ENCODE data around the gene MOSMO. TPM values are rescaled to one million over a fixed set of nuclear protein-coding genes. Genes with fewer than 3 reads are reported as not detected.
"Not testable (repeated sequence)": the region's sequence is repeated elsewhere in the genome, so short reads cannot be mapped to it uniquely, and the experiment has no call there.

Gene MOSMO
- total RNA-seq, 1 donor from 2014 or later = 13.6 TPM

DNA sequence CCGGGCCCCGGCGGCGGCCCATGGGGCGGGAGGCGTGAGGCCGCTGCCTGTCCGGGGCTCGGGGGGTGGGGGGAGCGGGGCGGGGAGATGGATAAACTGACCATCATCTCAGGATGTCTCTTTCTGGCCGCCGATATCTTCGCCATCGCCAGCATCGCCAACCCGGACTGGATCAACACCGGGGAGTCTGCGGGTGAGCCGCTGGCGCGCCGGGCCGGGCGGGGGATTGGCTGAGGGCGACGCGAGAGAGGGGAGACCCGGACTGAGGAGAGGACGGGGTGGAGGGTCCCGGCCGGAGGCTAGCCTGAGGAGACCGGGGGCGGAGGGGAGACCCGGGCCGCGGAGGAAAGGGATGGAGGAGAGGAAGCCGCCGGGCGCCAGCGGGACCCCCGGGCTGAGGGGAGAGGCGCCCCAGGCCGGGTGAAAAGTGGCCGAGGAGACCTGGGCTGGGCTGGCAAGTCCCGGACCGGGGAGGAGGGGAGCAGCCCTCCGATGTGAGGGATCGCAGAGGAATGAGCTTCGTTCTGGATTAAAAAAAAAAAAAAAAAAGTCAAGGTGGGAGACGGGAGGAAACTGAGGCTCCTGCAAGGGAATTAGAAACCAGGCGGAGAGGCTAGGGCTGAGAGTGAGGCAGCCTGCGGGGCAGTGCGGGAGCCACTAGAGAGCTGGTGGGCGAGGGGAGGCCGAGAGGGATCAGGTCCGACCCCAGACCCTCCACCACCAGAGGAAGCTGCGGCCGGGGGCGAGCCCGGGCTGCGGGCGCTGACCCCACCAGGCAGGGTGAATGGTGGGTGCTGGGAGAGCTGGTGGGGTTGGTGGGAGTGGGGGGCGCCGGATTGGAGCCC lies 526 bp downstream of the MOSMO start:
- peak overlapping the region; percentile 89 for H3K4me3 Mint-ChIP-seq
- no peaks in the 10 kb centered on the region for H3K9me3 Mint-ChIP-seq
- H3K27me3 Mint-ChIP-seq = peaks cover 2% of the 10 kb centered on the region
- peak overlapping the region; percentile 65 for H3K27ac Mint-ChIP-seq
- intact Hi-C loops (cut with micrococcal nuclease) = loop anchor here (5.0 kb wide), 1 partner anchor 44 kb away; no protein-coding TSS in a partner anchor
- DNase-seq = peak; percentile 75
- H3K4me1 Mint-ChIP-seq = peaks cover 26% of the 10 kb centered on the region
- peaks cover 8% of the 10 kb centered on the region for H3K36me3 Mint-ChIP-seq (ENCODE audit: low read depth)

DNA sequence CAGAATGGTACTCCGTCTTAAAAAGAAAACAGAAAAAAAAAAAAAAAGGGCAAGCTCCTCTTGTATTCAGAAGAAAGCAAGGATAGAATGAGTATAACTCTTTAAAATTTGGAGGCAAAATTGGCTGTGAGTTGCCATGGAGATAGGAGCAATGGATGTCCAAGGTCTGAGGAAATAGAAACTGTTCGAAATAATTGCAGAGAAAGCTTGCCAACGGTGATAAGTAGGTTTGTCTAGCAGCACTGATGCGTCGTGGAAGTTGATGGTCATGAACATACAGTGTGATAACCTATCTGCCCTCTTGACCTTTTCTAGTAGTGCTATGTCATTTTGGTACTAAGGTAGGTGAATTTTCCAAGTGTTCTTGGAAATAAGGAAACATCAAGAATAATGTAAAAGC lies 3.0 kb downstream of the MOSMO start:
- peaks cover 36% of the 10 kb centered on the region for H3K4me1 Mint-ChIP-seq
- no peak for DNase-seq
- intact Hi-C loops (cut with micrococcal nuclease) = no loop called here
- no peak overlapping the region for H3K27ac Mint-ChIP-seq
- peaks cover 8% of the 10 kb centered on the region for H3K36me3 Mint-ChIP-seq (ENCODE audit: low read depth)
- peaks cover 2% of the 10 kb centered on the region for H3K27me3 Mint-ChIP-seq
- H3K9me3 Mint-ChIP-seq = no peaks in the 10 kb centered on the region
- no peak overlapping the region for H3K4me3 Mint-ChIP-seq

- no peak for DNase-seq
- H3K4me3 Mint-ChIP-seq = no peak overlapping the region
- H3K27ac Mint-ChIP-seq = no peak overlapping the region
- H3K36me3 Mint-ChIP-seq (ENCODE audit: low read depth) = peaks cover 8% of the 10 kb centered on the region
- H3K4me1 Mint-ChIP-seq = peaks cover 30% of the 10 kb centered on the region
- H3K27me3 Mint-ChIP-seq = peaks cover 2% of the 10 kb centered on the region
- no peaks in the 10 kb centered on the region for H3K9me3 Mint-ChIP-seq
- intact Hi-C loops (cut with micrococcal nuclease) = no loop called here
Measured at GRCh38 chr16:22012241-22012640, 4.3 kb downstream of the MOSMO start.

DNA sequence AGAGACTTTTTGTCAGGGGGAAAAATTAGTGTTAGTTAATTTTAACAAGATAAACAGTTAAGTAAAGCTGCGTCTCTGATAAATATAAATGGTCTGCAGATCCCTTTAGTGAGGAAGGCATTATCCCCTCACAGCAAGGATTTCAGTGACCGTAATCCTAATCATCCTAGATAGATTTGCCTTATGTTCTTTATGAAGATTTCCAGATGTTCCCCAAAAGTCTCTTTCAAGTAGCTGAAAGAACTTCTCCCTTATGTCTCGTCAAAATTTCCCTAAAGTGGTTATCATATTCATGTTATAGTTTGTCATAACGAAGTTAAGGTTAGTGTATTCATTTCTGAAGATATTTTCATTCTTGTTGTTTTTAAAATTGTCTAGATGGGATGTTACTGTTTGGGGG lies 5.6 kb downstream of the MOSMO start:
- Mint-ChIP-seq H3K27ac (no peak overlapping the region), H3K4me1 (peaks cover 28% of the 10 kb centered on the region), H3K9me3 (no peaks in the 10 kb centered on the region), H3K27me3 (peaks cover 2% of the 10 kb centered on the region), H3K36me3 (ENCODE audit: low read depth) (peaks cover 5% of the 10 kb centered on the region), H3K4me3 (no peak overlapping the region)
- no peak for DNase-seq
- intact Hi-C loops (cut with micrococcal nuclease) = no loop called here

GRCh38 chr16:22014271-22014873 lies 6.5 kb downstream of the MOSMO start:
- peaks cover 2% of the 10 kb centered on the region for H3K27me3 Mint-ChIP-seq
- intact Hi-C loops (cut with micrococcal nuclease) = no loop called here
- H3K36me3 Mint-ChIP-seq (ENCODE audit: low read depth) = peaks cover 5% of the 10 kb centered on the region
- no peak overlapping the region for H3K27ac Mint-ChIP-seq
- DNase-seq = no peak
- H3K9me3 Mint-ChIP-seq = no peaks in the 10 kb centered on the region
- no peak overlapping the region for H3K4me3 Mint-ChIP-seq
- peaks cover 30% of the 10 kb centered on the region for H3K4me1 Mint-ChIP-seq

DNA sequence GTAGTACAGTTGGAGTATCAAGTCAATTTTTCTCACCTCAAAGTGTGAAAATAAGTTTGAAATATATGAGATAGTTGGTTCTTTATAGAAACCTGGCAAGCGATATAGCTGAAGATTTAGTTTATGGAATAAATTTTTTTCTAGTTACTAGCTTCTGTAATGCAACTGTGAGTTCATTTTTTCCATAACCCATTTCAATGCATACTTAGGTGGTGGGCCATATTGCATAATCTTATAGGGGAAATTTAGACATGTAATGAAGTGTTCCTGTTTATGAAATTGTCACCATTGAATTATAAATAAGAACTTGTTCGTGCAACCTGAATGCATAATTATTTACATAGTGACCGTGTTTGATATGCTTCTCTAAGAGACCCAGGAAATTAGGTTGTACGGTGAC lies 9.0 kb downstream of the MOSMO start:
- intact Hi-C loops (cut with micrococcal nuclease) = no loop called here
- DNase-seq = no peak
- no peak overlapping the region for H3K27ac Mint-ChIP-seq
- H3K9me3 Mint-ChIP-seq = no peaks in the 10 kb centered on the region
- H3K4me1 Mint-ChIP-seq = peaks cover 22% of the 10 kb centered on the region
- no peaks in the 10 kb centered on the region for H3K36me3 Mint-ChIP-seq (ENCODE audit: low read depth)
- no peaks in the 10 kb centered on the region for H3K27me3 Mint-ChIP-seq
- H3K4me3 Mint-ChIP-seq = no peak overlapping the region

DNA sequence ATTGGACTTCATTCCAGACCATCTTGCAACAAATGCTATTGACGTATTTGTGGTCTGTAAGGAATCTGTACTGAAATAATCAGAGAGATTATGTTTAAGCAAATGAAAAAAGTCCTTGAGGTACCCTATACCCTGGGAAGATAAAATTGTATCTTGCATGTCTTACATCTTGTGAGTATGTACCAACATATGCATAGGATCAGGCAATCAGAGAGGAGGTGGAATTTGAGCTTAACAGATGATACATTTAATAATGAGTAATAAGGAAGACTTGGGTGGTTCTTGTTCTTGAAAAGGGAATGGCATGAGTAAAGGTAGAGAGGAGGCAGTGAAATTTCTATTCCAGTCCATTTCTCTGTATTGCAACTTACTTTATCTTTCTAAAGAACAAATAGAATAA lies 10.6 kb downstream of the MOSMO start:
- H3K27me3 Mint-ChIP-seq = no peaks in the 10 kb centered on the region
- intact Hi-C loops (cut with micrococcal nuclease) = no loop called here
- H3K4me1 Mint-ChIP-seq = peaks cover 19% of the 10 kb centered on the region
- no peak overlapping the region for H3K27ac Mint-ChIP-seq
- H3K4me3 Mint-ChIP-seq = no peak overlapping the region
- no peak for DNase-seq
- no peaks in the 10 kb centered on the region for H3K36me3 Mint-ChIP-seq (ENCODE audit: low read depth)
- H3K9me3 Mint-ChIP-seq = no peaks in the 10 kb centered on the region

DNA sequence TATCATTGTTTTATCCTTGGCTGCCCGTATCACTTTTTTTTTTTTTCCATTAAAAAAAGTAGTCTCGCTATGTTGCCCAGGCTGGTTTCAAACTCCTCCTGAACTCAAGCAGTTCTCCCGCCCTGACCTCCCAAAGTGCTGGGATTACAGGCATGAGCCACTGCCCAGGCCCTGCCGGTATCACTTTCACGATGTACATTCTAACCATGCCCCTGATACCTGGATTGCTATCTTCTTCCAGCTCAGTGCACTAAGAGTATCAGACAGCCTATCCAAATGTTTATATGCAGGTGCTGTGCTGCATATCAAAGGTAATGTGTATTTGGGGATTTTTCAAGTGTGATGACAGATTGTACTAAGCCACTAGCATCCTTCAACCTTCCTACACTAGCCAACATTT lies 14.2 kb downstream of the MOSMO start:
- no peak overlapping the region for H3K27ac Mint-ChIP-seq
- DNase-seq = no peak
- no peaks in the 10 kb centered on the region for H3K9me3 Mint-ChIP-seq
- no peaks in the 10 kb centered on the region for H3K27me3 Mint-ChIP-seq
- H3K4me1 Mint-ChIP-seq = peaks cover 12% of the 10 kb centered on the region
- intact Hi-C loops (cut with micrococcal nuclease) = no loop called here
- H3K36me3 Mint-ChIP-seq (ENCODE audit: low read depth) = peaks cover 3% of the 10 kb centered on the region
- H3K4me3 Mint-ChIP-seq = no peak overlapping the region

DNA sequence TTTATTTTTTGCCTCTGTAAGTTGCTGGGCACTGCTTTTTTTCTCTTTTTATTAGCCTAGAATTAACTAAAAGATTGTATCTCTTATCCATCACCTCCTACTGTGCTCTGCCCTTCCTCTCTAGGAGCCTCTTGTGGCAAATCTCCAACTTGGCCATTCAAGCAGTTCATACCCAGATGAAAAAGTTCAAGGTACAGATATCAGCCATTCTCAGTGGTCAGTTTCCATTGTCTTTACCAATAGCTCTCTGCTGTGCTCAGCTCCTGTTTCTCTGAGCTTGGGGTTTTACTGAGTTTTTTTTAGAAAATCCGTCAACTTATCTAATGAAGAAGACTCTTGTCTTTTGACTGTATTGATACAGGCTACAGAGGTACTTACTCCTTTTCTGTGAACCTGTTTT lies 15.6 kb downstream of the MOSMO start:
- no peak overlapping the region for H3K4me3 Mint-ChIP-seq
- no peak overlapping the region for H3K27ac Mint-ChIP-seq
- no peak for DNase-seq
- H3K27me3 Mint-ChIP-seq = no peaks in the 10 kb centered on the region
- peaks cover 15% of the 10 kb centered on the region for H3K4me1 Mint-ChIP-seq
- peaks cover 3% of the 10 kb centered on the region for H3K36me3 Mint-ChIP-seq (ENCODE audit: low read depth)
- intact Hi-C loops (cut with micrococcal nuclease) = no loop called here
- no peaks in the 10 kb centered on the region for H3K9me3 Mint-ChIP-seq

- H3K4me3 Mint-ChIP-seq; H3K9me3 Mint-ChIP-seq; intact Hi-C loops (cut with micrococcal nuclease); H3K36me3 Mint-ChIP-seq (ENCODE audit: low read depth); H3K27me3 Mint-ChIP-seq; H3K27ac Mint-ChIP-seq; DNase-seq: not testable (repeated sequence)
- peaks cover 13% of the 10 kb centered on the region for H3K4me1 Mint-ChIP-seq
Measured at GRCh38 chr16:22024785-22025184, 16.9 kb downstream of the MOSMO start.

DNA sequence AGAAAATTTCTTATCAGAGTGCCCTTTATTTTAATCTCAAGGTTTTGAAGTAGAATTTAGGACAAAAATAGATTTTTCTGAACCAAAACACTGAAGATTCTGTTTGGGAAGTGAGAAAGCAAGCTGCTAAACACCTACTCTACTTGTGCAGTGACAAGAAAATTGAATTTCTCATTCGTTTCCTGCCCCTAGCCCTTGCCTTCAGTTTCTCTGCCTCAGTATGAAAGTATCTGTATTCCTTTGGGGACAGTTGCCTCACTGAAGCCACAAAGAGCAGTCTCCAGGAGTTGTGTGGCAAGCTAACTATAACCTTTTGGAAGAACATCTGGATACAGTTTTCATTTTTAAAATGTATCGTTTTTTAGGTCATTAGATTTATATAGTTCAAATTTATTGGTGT lies 19.7 kb downstream of the MOSMO start:
- Mint-ChIP-seq H3K27ac (no peak overlapping the region), H3K4me1 (peaks cover 17% of the 10 kb centered on the region), H3K4me3 (no peak overlapping the region), H3K9me3 (peaks cover 3% of the 10 kb centered on the region), H3K27me3 (no peaks in the 10 kb centered on the region), H3K36me3 (ENCODE audit: low read depth) (peaks cover 28% of the 10 kb centered on the region)
- intact Hi-C loops (cut with micrococcal nuclease) = no loop called here
- DNase-seq = no peak

- DNase-seq = no peak
- H3K4me1 Mint-ChIP-seq = peaks cover 19% of the 10 kb centered on the region
- no peak overlapping the region for H3K4me3 Mint-ChIP-seq
- no peaks in the 10 kb centered on the region for H3K27me3 Mint-ChIP-seq
- H3K36me3 Mint-ChIP-seq (ENCODE audit: low read depth) = peaks cover 32% of the 10 kb centered on the region
- H3K27ac Mint-ChIP-seq = no peak overlapping the region
- intact Hi-C loops (cut with micrococcal nuclease) = no loop called here
- H3K9me3 Mint-ChIP-seq = peaks cover 3% of the 10 kb centered on the region
Measured at GRCh38 chr16:22029632-22030031, 21.7 kb downstream of the MOSMO start.

DNA sequence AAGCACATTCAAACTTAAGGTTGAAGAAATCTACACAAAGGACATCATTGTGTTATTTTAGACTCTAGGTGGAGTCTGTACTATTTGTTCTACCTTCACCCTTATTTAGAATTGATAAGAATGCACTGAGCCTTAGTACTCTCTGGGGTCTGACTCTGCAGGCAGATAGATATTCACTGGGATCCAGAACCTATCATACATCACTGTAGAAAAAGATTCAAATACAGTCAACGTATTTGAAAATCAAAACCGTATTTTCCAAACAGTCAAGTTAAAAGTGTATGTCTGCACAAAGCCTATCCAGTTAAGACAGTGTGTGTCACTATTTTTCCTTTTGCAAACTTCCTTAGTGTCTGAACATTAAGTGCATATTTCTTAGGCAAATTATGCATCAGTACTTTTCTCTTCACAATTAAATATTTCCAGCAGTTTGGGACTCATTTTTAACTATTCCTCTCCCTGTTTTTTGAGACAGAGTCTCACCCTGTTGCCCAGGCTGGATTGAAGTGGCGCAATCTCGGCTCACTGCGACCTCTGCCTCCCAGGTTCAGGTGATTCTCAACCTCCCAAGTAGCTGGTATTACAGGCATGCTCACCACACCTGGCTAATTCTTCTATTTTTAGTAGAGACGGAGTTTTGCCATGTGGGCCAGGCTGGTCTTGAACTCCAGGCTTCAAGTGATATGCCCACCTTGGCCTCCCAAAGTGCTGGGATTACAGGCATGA lies 22.3 kb downstream of the MOSMO start:
- Mint-ChIP-seq H3K36me3 (ENCODE audit: low read depth) (peaks cover 34% of the 10 kb centered on the region), H3K27me3 (no peaks in the 10 kb centered on the region), H3K27ac (no peak overlapping the region)

GRCh38 chr16:22031483-22032083 lies 23.7 kb downstream of the MOSMO start:
- H3K4me1 Mint-ChIP-seq = peaks cover 21% of the 10 kb centered on the region
- peaks cover 31% of the 10 kb centered on the region for H3K36me3 Mint-ChIP-seq (ENCODE audit: low read depth)
- no peaks in the 10 kb centered on the region for H3K27me3 Mint-ChIP-seq
- intact Hi-C loops (cut with micrococcal nuclease) = no loop called here
- H3K9me3 Mint-ChIP-seq = peaks cover 3% of the 10 kb centered on the region
- DNase-seq = no peak
- no peak overlapping the region for H3K4me3 Mint-ChIP-seq
- no peak overlapping the region for H3K27ac Mint-ChIP-seq

More for the DNA sequence above, 22.3 kb downstream of the MOSMO start:
- peaks cover 3% of the 10 kb centered on the region for H3K9me3 Mint-ChIP-seq
- no peak overlapping the region for H3K4me3 Mint-ChIP-seq
- intact Hi-C loops (cut with micrococcal nuclease) = no loop called here
- DNase-seq = no peak
- peaks cover 25% of the 10 kb centered on the region for H3K4me1 Mint-ChIP-seq

Measured in activated CD4-positive, alpha-beta T cell treated with anti-CD3 and anti-CD28 coated beads, Interleukin-2, amount 10 ng/mL, durations not matched to agents 24 days and 14 days (primary cell).